GM19193 (cell line): ENCODE measurements around the gene RNF144A.

Experiments used
- POLR2A ChIP-seq: IDR thresholded peaks from 4 replicates; pipeline ENCODE4 v1.6.1; 2011; ENCODE audit not compliant: insufficient read depth, insufficient read length; ENCODE audit errors: extremely low read depth

Gene RNF144A

GRCh38 chr2:6893876-6894482 is 23.2 kb upstream of the RNF144A start:
- no peak for TF ChIP-seq POLR2A

GRCh38 chr2:6896930-6897759 is 20.1 kb upstream of the RNF144A start:
- TF ChIP-seq POLR2A = no peak

GRCh38 chr2:6905668-6906067 is 11.5 kb upstream of the RNF144A start:
- no peak for TF ChIP-seq POLR2A

- TF ChIP-seq POLR2A = no peak
Measured at GRCh38 chr2:6906165-6906741, 11.0 kb upstream of the RNF144A start.

GRCh38 chr2:6908291-6908690 is 8.9 kb upstream of the RNF144A start:
- no peak for TF ChIP-seq POLR2A

GRCh38 chr2:6909431-6910385 is 7.5 kb upstream of the RNF144A start:
- no peak for TF ChIP-seq POLR2A

GRCh38 chr2:6911721-6912120 is 5.5 kb upstream of the RNF144A start:
- no peak for TF ChIP-seq POLR2A

GRCh38 chr2:6913415-6914157 is 3.6 kb upstream of the RNF144A start:
- TF ChIP-seq POLR2A = no peak

GRCh38 chr2:6914828-6915227 is 2.4 kb upstream of the RNF144A start:
- no peak for TF ChIP-seq POLR2A

GRCh38 chr2:6915399-6915798 is 1.8 kb upstream of the RNF144A start:
- TF ChIP-seq POLR2A = no peak

GRCh38 chr2:6916224-6916623 is 988 bp upstream of the RNF144A start:
- TF ChIP-seq POLR2A = no peak

GRCh38 chr2:6916736-6917070 is 509 bp upstream of the RNF144A start:
- no peak for TF ChIP-seq POLR2A

- no peak for TF ChIP-seq POLR2A
Measured at GRCh38 chr2:6917761-6918421, 679 bp downstream of the RNF144A start.
